Measurements from ENCODE around the gene SNX3. TPM values are rescaled to one million over a fixed set of nuclear protein-coding genes. Genes with fewer than 3 reads are reported as not detected.

The SNX3 gene
- total RNA-seq, 1 donor from 2014 or later, result 178 TPM

DNA sequence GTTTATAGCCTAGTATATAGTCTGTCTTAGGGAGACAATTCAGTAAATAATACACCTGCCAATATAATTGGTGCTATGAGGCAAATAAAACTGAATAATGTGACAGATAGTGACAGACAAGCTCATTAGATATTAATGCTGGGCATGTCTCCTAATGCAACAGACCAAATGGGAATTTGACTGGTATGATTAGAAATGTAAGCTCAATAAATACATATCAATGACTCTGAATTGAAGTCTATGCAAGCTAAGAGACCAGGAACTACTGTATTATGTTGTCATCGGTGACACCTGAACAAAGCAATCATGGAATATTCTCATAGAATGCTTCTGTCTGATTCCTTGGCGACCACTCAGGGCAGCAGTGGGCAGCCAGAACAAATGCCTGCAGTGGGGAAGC is 2.5 kb upstream of the SNX3 start:
- no peak overlapping the region for H3K27ac Mint-ChIP-seq (ENCODE audit: unreplicated experiment)
- no peaks in the 10 kb centered on the region for H3K36me3 Mint-ChIP-seq (ENCODE audit: low read depth)
- TF ChIP-seq, protein P1, sequence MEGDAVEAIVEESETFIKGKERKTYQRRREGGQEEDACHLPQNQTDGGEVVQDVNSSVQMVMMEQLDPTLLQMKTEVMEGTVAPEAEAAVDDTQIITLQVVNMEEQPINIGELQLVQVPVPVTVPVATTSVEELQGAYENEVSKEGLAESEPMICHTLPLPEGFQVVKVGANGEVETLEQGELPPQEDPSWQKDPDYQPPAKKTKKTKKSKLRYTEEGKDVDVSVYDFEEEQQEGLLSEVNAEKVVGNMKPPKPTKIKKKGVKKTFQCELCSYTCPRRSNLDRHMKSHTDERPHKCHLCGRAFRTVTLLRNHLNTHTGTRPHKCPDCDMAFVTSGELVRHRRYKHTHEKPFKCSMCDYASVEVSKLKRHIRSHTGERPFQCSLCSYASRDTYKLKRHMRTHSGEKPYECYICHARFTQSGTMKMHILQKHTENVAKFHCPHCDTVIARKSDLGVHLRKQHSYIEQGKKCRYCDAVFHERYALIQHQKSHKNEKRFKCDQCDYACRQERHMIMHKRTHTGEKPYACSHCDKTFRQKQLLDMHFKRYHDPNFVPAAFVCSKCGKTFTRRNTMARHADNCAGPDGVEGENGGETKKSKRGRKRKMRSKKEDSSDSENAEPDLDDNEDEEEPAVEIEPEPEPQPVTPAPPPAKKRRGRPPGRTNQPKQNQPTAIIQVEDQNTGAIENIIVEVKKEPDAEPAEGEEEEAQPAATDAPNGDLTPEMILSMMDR (IDR thresholded peaks at IDR 0.05), result no peak
- H3K27me3 Mint-ChIP-seq (ENCODE audit: low read depth), result no peaks in the 10 kb centered on the region
- no peak for DNase-seq (ENCODE audit: low spot score)
- H3K4me1 Mint-ChIP-seq (ENCODE audit: low read depth), result peaks cover 21% of the 10 kb centered on the region
- no peaks in the 10 kb centered on the region for H3K9me3 Mint-ChIP-seq (ENCODE audit: low read depth)
- no peak overlapping the region for H3K4me3 Mint-ChIP-seq (ENCODE audit: unreplicated experiment)

DNA sequence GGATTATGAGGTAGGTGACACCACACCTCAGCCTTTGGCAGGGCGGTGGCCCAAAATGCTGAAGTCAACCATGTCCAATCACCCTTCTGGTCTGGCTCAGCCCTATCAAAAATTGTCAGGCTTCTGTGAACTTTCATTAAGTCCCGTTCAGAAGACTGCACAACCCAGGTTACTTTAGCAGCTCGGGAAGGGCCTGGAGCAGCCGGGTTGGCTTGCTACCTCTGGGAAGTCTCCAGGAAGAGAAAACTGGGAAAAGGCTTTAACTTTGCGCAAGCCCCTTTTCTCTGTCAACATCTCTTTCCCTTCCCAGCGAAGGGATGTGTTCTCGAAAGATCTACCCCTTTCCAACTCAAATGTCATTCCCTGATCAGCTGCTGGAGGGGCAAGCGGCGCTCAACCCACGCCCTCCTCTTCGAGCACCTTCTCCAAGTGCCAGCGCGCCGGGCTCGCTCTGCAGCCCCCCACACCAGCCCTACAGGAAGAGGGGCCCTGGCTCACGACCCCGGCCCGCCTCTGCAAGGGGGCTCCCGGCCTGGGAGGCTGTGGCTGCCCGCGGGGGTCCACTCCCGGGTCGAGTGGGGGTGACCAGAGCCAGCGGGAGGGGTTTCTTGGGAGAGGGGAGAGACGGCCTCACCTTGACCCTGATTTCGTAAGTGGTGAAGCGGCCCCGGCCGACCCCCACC is 573 bp downstream of the SNX3 start:
- TF ChIP-seq, protein P1 (IDR thresholded peaks at IDR 0.05), result no peak
- H3K27me3 Mint-ChIP-seq (ENCODE audit: low read depth), result no peaks in the 10 kb centered on the region
- peak overlapping the region; percentile 97 for H3K27ac Mint-ChIP-seq (ENCODE audit: unreplicated experiment)
- H3K4me3 Mint-ChIP-seq (ENCODE audit: unreplicated experiment), result peak overlapping the region; percentile 81
- H3K36me3 Mint-ChIP-seq (ENCODE audit: low read depth), result no peaks in the 10 kb centered on the region
- DNase-seq (ENCODE audit: low spot score), result peak; percentile 91
- no peaks in the 10 kb centered on the region for H3K9me3 Mint-ChIP-seq (ENCODE audit: low read depth)
- H3K4me1 Mint-ChIP-seq (ENCODE audit: low read depth), result peaks cover 29% of the 10 kb centered on the region

DNA sequence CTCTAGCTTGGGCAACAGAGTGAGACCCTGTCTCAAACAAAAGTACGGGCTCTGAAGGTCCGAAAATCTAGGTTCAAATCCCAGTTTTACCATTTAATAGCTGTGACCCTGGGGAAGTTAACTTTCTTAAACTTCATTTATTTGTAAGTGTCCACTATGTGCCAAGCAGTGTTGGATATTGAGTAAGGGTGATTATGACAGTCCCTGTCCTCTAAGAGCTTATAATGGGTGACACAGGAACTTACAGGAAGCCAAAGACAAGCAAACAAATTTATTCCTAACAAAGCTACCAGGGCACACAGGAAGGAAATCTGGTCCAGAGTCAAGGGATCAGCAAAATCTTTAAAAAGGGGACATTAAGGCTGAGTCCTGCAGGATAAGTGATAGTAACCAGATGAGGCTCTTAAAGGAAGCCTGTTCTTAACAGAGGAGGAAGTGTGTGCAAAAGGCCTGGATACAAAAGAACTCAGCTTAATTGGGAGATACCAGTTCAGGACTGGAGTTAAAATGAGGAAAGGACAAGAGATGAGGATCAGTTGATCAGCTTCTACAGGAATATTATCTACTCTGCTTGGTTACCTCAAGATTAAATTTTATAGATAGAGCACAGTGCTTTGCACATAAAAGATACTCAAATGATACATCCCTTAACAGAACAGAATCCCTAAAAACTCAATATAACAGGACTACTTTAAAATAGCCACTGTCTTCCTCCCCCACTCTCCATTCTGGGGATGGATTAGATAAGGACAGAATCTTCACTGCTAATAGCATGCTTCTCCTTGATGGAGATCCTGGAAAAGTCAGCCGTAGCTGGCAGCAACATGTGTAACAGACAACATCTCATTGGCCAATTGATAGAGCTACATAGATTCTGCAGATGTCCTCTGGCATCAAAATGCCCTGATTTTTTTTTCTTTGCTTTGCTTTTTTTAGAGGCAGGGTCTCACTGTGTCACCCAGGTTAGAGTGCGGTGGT is 6.1 kb downstream of the SNX3 start:
- peak overlapping the region; percentile 2 for H3K27ac Mint-ChIP-seq (ENCODE audit: unreplicated experiment)
- no peak for DNase-seq (ENCODE audit: low spot score)
- TF ChIP-seq, protein P1 (IDR thresholded peaks at IDR 0.05), result no peak
- H3K27me3 Mint-ChIP-seq (ENCODE audit: low read depth), result no peaks in the 10 kb centered on the region
- H3K36me3 Mint-ChIP-seq (ENCODE audit: low read depth), result no peaks in the 10 kb centered on the region
- H3K9me3 Mint-ChIP-seq (ENCODE audit: low read depth), result no peaks in the 10 kb centered on the region
- H3K4me1 Mint-ChIP-seq (ENCODE audit: low read depth), result peaks cover 43% of the 10 kb centered on the region
- no peak overlapping the region for H3K4me3 Mint-ChIP-seq (ENCODE audit: unreplicated experiment)

DNA sequence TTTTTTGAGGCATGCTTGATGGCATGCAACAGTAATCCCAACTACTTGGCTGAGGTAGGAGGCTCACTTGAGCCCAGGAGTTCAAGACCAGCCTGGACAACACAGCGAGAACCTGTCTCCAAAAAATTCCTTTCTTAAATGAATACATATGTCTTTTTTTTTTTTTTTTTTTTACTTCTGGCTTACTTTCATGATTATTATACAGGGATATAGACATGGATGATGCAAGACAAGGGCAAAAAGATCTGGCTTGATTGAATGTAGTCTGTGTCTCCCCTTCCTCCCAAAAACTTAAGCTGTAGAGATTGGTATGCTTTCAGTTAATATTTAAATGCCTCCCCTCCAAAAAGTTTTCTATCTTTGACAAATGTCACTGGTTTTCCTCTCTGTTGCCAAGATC is 7.6 kb downstream of the SNX3 start:
- Mint-ChIP-seq H3K9me3 (ENCODE audit: low read depth) (no peaks in the 10 kb centered on the region), H3K4me1 (ENCODE audit: low read depth) (peaks cover 36% of the 10 kb centered on the region), H3K36me3 (ENCODE audit: low read depth) (no peaks in the 10 kb centered on the region), H3K4me3 (ENCODE audit: unreplicated experiment) (no peak overlapping the region), H3K27ac (ENCODE audit: unreplicated experiment) (peak overlapping the region; percentile 25), H3K27me3 (ENCODE audit: low read depth) (no peaks in the 10 kb centered on the region)
- DNase-seq (ENCODE audit: low spot score), result no peak
- TF ChIP-seq, protein P1 (IDR thresholded peaks at IDR 0.05), result no peak

DNA sequence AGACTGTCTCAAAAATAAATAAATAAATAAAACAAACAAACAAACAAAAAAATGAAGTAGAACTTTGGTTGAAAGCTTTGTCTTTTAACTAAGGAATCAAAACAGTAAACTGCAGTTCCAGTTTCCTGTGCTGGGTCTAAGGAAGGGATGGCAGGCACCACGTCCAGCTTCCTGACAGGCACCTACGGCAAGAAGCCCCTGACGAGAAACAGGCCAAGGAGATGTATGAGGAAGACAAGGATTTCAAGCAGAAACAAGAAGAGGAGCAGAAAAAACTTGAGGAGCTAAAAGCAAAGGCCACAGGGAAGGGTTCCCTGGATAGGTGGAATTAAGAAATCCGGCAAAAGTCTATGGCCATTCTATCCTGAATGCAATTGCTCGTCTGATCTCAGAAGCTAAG is 8.8 kb downstream of the SNX3 start:
- Mint-ChIP-seq H3K27me3 (ENCODE audit: low read depth) (no peaks in the 10 kb centered on the region), H3K36me3 (ENCODE audit: low read depth) (no peaks in the 10 kb centered on the region), H3K27ac (ENCODE audit: unreplicated experiment) (peak overlapping the region; percentile 12), H3K4me1 (ENCODE audit: low read depth) (peaks cover 37% of the 10 kb centered on the region), H3K9me3 (ENCODE audit: low read depth) (no peaks in the 10 kb centered on the region), H3K4me3 (ENCODE audit: unreplicated experiment) (no peak overlapping the region)
- DNase-seq (ENCODE audit: low spot score), result no peak
- TF ChIP-seq, protein P1 (IDR thresholded peaks at IDR 0.05), result no peak

Data from chondrocyte (in vitro differentiated cells).